Suprapubic skin (tissue), 3 donors: ENCODE results near the gene MYLK4.

Source experiments
- EP300 ChIP-seq: sonication (generic); formaldehyde crosslinking; IDR thresholded peaks from one replicate; pipeline ENCODE4 v1.6.1; 2017; ENCODE audit warnings: antibody characterized with exemption
- POLR2A ChIP-seq, 2 donors: fragments of 450-650 bp; IDR thresholded peaks; one replicate each; pipeline ENCODE4 v1.6.1; 2017; ENCODE audit warnings: antibody characterized with exemption in 2 of 2, mild to moderate bottlenecking in 2 of 2, moderate library complexity in 2 of 2
- TF ChIP-seq, protein P1 (sequence below), 2 donors: fragments of 200-600 bp in 1 of 2; fragments of 450-650 bp in 1 of 2; sonication (generic) in 1 of 2; IDR thresholded peaks; one replicate each; pipeline ENCODE4 v1.5.1; 2016 to 2019; ENCODE audit warnings: antibody characterized with exemption in 2 of 2, mild to moderate bottlenecking in 1 of 2, moderate library complexity in 1 of 2

DNA sequence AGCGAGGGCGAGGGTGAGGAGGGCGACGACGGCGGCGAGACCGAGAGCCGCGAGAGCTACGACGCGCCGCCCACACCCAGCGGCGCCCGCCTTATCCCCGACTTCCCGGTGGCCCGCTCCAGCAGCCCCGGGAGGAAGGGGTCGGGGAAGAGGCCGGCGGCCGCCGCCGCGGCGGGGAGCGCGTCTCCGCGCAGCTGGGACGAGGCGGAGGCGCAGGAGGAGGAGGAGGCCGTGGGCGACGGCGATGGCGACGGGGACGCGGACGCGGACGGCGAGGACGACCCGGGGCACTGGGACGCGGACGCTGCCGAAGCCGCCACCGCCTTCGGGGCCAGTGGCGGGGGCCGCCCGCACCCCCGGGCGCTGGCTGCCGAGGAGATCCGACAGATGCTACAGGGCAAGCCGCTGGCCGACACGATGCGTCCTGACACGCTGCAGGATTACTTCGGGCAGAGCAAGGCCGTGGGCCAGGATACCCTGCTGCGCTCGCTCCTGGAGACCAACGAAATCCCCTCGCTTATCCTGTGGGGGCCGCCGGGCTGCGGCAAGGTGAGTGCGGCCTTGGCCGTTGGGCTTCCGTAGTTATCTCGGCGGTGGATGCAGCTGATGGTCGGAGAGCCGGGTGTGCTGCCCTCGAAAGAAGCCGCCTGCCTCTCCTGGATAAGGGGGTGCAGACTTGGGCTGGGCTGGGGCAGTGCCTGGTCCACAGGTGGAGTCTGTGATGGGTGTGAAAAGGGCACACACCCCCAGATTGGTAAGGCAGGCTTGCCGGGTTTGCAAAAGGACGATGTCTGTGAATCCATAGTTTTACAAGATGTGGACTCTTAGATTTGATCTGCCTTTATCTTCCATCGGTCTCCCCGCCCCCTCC is 15.4 kb upstream of the MYLK4 start:
- no peak for TF ChIP-seq EP300
- TF ChIP-seq POLR2A (IDR thresholded peaks at IDR 0.05): no peak
- TF ChIP-seq, protein P1, sequence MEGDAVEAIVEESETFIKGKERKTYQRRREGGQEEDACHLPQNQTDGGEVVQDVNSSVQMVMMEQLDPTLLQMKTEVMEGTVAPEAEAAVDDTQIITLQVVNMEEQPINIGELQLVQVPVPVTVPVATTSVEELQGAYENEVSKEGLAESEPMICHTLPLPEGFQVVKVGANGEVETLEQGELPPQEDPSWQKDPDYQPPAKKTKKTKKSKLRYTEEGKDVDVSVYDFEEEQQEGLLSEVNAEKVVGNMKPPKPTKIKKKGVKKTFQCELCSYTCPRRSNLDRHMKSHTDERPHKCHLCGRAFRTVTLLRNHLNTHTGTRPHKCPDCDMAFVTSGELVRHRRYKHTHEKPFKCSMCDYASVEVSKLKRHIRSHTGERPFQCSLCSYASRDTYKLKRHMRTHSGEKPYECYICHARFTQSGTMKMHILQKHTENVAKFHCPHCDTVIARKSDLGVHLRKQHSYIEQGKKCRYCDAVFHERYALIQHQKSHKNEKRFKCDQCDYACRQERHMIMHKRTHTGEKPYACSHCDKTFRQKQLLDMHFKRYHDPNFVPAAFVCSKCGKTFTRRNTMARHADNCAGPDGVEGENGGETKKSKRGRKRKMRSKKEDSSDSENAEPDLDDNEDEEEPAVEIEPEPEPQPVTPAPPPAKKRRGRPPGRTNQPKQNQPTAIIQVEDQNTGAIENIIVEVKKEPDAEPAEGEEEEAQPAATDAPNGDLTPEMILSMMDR (IDR thresholded peaks at IDR 0.05): no peak
